Naive thymus-derived CD4-positive, alpha-beta T cell (primary cell): ENCODE results near the gene RRN3. TPM values are rescaled to one million over a fixed set of nuclear protein-coding genes. Genes with fewer than 3 reads are reported as not detected.
"Not testable (repeated sequence)": the region's sequence is repeated elsewhere in the genome, so short reads cannot be mapped to it uniquely, and the experiment has no call there.

Experiments
- ATAC-seq: fragments of 150-1000 bp; cut with Tn5 transposase; 2 replicates; pipeline ENCODE4 v1.10.0; 2021; ENCODE audit warnings: mild to moderate bottlenecking, moderate library complexity
- CTCF ChIA-PET: fragments of 350-600 bp; sonication (Branson Sonifier 250); formaldehyde crosslinking; loops from one replicate; lab custom pipeline; 2021; ENCODE audit warnings: antibody characterized with exemption; lab: Charles Lee
- POLR2A ChIA-PET: fragments of 350-600 bp; sonication (Branson Sonifier 250); formaldehyde crosslinking; loops from one replicate; lab custom pipeline; 2021; ENCODE audit warnings: antibody characterized with exemption, inconsistent platforms; lab: Charles Lee
- DNase-seq, 9 donors: peaks; one replicate each; pipeline versions ENCODE4 v3.0.0 to v3.0.0-alpha.2; 2020 to 2022; ENCODE audit warnings: mixed read lengths in 1 of 9
- H3K27ac ChIP-seq: one replicate; pipeline ENCODE4 v1.7.0; 2013; ENCODE audit warnings: mild to moderate bottlenecking, low read depth, low read length, moderate library complexity
- H3K27me3 ChIP-seq, 2 donors: one replicate each; pipeline ENCODE4 v1.7.0; 2013; ENCODE audit warnings: low read length in 2 of 2, mild to moderate bottlenecking in 2 of 2, moderate library complexity in 2 of 2; ENCODE audit not compliant: control insufficient read depth in 2 of 2, insufficient read depth in 2 of 2
- H3K36me3 ChIP-seq, 3 experiments: 1 replicate in 2 of 3; 2 replicates in 1 of 3; pipeline ENCODE4 v1.7.0; 2013; ENCODE audit warnings: low read length in 3 of 3, mild to moderate bottlenecking in 3 of 3, moderate library complexity in 1 of 3; ENCODE audit not compliant: insufficient read depth in 3 of 3, control insufficient read depth in 2 of 3
- H3K4me1 ChIP-seq, 2 donors: one replicate each; pipeline ENCODE4 v1.7.0; 2013; ENCODE audit warnings: low read length in 2 of 2, mild to moderate bottlenecking in 2 of 2, moderate library complexity in 1 of 2; ENCODE audit not compliant: control insufficient read depth in 2 of 2, insufficient read depth in 2 of 2
- H3K4me3 ChIP-seq: 2 replicates; pipeline ENCODE4 v1.7.0; 2013; ENCODE audit warnings: mild to moderate bottlenecking, low read length
- H3K9me3 ChIP-seq, 3 experiments: 1 replicate in 2 of 3; 2 replicates in 1 of 3; pipeline ENCODE4 v1.7.0; 2013; ENCODE audit warnings: low read length in 3 of 3; ENCODE audit not compliant: control insufficient read depth in 2 of 3
- H3K27ac Mint-ChIP-seq, 9 donors: one replicate each; pipeline ENCODE4 v1.8.0; 2020 to 2022; ENCODE audit warnings: mixed read lengths in 9 of 9, mild to moderate bottlenecking in 8 of 9, moderate library complexity in 5 of 9, inconsistent platforms in 2 of 9
- H3K27me3 Mint-ChIP-seq, 5 donors: one replicate each; pipeline ENCODE4 v1.8.0; 2021 to 2022; ENCODE audit warnings: mixed read lengths in 5 of 5, mild to moderate bottlenecking in 1 of 5
- H3K36me3 Mint-ChIP-seq, 5 donors: one replicate each; pipeline ENCODE4 v1.8.0; 2020 to 2022; ENCODE audit warnings: mixed read lengths in 5 of 5, mild to moderate bottlenecking in 3 of 5, inconsistent platforms in 1 of 5
- H3K4me1 Mint-ChIP-seq, 7 donors: one replicate each; pipeline ENCODE4 v1.8.0; 2020 to 2022; ENCODE audit warnings: mixed read lengths in 7 of 7, mild to moderate bottlenecking in 3 of 7, inconsistent platforms in 1 of 7
- H3K4me3 Mint-ChIP-seq, 10 donors: one replicate each; pipeline ENCODE4 v1.8.0; 2020 to 2022; ENCODE audit warnings: mild to moderate bottlenecking in 10 of 10, mixed read lengths in 10 of 10, moderate library complexity in 6 of 10, inconsistent platforms in 2 of 10
- H3K9me3 Mint-ChIP-seq, 11 donors: one replicate each; pipeline ENCODE4 v1.8.0; 2020 to 2022; ENCODE audit warnings: mixed read lengths in 11 of 11, mild to moderate bottlenecking in 4 of 11, inconsistent platforms in 1 of 11, moderate library complexity in 1 of 11
- intact Hi-C, 2 donors: fragments of 100-400 bp; cut with micrococcal nuclease; formaldehyde crosslinking; loops; one replicate each; pipeline ENCODE4 v1.15.1; 2023
- polyA plus RNA-seq, 2 donors: library from polyadenylated mRNA; unstranded; fragments of 300-500 nt; fragmentation: Illumina TruSeq; gene quantifications; one replicate each; pipeline ENCODE4 v1.2.3, GENCODE V29; 2021
- total RNA-seq, 6 experiments: library from RNA in 5 of 6; stranded (reverse) in 5 of 6; gene quantifications; 1 replicate in 5 of 6; 2 replicates in 1 of 6; pipeline ENCODE4 v1.2.3 and lab custom pipeline; 2021 to 2026

RRN3 gene
- total and polyA plus RNA-seq, 7 experiments from 2014 or later: 27.3 to 46.9 (median 36.5) TPM

- Histone ChIP-seq H3K36me3 (peaks cover 0 to 15% (median 0%) of the 10 kb centered on the region in 3 experiments), H3K4me1 (peaks cover 8 to 12% of the 10 kb centered on the region in 2 donors), H3K4me3 (no peak overlapping the region), H3K27me3 (no peaks in the 10 kb centered on the region), H3K27ac (no peak overlapping the region), H3K9me3 (no peaks in the 10 kb centered on the region)
- peaks cover 14 to 32% (median 27%) of the 10 kb centered on the region in 7 donors for H3K4me1 Mint-ChIP-seq
- ChIA-PET CTCF (no interaction called here), POLR2A (no interaction called here)
- intact Hi-C loops: no loop called here
- ATAC-seq (no peak), DNase-seq (no peak)
- H3K4me3 Mint-ChIP-seq: no peak overlapping the region
- peaks cover 0 to 1% (median 0%) of the 10 kb centered on the region in 11 donors for H3K9me3 Mint-ChIP-seq
- no peaks in the 10 kb centered on the region for H3K27me3 Mint-ChIP-seq
- H3K36me3 Mint-ChIP-seq: peaks cover 5 to 9% (median 7%) of the 10 kb centered on the region in 5 donors
- peak overlapping the region in 1 of 9 donors; percentile 49 for H3K27ac Mint-ChIP-seq
Observed at GRCh38 chr16:15051387-15051951, 42.6 kb downstream of the RRN3 start.

DNA sequence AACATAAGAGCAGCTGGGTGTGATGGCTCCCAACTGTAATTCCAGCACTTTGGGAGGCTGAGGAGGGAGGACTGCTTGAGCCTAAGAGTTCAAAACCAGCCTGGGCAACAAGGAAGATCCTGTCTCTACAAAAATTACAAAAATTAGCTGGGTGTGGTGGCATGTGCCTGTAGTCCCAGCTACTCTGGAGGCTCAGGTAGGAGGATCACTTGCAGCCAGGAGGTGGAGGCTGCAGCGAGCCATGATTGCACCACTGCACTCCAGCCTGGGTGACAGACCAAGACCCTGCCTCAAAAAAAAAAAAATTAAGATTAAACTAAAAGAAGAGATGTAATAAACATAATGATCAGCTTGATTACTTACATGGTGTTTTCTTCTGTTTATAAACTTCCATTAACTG, 43.6 kb downstream of the RRN3 start:
- H3K4me3 ChIP-seq, H3K9me3 ChIP-seq, ATAC-seq, H3K4me3 Mint-ChIP-seq, intact Hi-C loops, H3K9me3 Mint-ChIP-seq, H3K27me3 Mint-ChIP-seq, DNase-seq, H3K27ac ChIP-seq, H3K27ac Mint-ChIP-seq, H3K27me3 ChIP-seq: not testable (repeated sequence)
- POLR2A ChIA-PET: interaction anchor here (1.3 kb wide), 1 partner anchor 28 kb away, joined by 4 read pairs; no protein-coding TSS in a partner anchor
- Histone ChIP-seq H3K36me3 (peaks cover 0 to 20% (median 0%) of the 10 kb centered on the region in 3 experiments), H3K4me1 (peaks cover 8 to 12% of the 10 kb centered on the region in 2 donors)
- H3K36me3 Mint-ChIP-seq: peaks cover 5 to 17% (median 9%) of the 10 kb centered on the region in 5 donors
- CTCF ChIA-PET: interaction anchor here (0.6 kb wide), 1 partner anchor 14 kb away, joined by 3 read pairs; no protein-coding TSS in a partner anchor
- H3K4me1 Mint-ChIP-seq: peaks cover 14 to 32% (median 24%) of the 10 kb centered on the region in 7 donors

DNA sequence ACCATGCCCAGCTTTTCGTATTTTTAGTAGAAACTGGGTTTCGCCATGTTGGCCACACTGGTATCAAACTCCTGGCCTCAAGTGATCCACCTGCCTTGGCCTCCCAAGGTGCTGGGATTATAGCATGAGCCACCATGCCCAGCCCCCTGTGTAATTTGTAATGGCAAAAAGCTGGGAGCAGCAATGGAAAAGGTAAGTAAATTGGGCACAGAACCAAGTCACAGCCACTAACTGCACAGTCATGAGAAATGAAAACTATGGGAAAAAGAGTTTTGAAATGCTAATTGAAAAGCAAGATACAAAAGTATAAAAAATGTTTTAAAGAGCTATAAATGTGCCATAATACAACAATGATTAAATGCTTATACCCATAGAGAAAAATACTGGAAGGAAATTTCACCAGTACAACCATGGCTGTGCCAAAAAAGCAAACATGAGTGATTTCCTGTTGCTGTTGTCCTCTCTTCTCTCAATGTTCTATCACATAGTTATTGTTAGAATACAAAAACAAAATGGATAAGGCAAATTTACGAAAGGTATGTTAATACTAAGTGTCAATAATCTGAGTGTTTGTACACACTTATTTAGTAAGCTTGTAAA, 44.4 kb downstream of the RRN3 start:
- POLR2A ChIA-PET: interaction anchor here (1.3 kb wide), 1 partner anchor 27 kb away, joined by 4 read pairs; no protein-coding TSS in a partner anchor
- DNase-seq (no peak), ATAC-seq (no peak)
- H3K9me3 Mint-ChIP-seq: peaks cover 0 to 1% (median 0%) of the 10 kb centered on the region in 11 donors
- CTCF ChIA-PET: no interaction called here
- peaks cover 0 to 17% (median 0%) of the 10 kb centered on the region in 3 experiments for H3K36me3 ChIP-seq
- no peaks in the 10 kb centered on the region for H3K27me3 Mint-ChIP-seq
- peak overlapping the region in 1 of 9 donors; percentile 16 for H3K27ac Mint-ChIP-seq
- no peak overlapping the region for H3K4me3 ChIP-seq
- no peak overlapping the region for H3K4me3 Mint-ChIP-seq
- intact Hi-C loops: no loop called here
- H3K4me1 ChIP-seq: peaks cover 3 to 6% of the 10 kb centered on the region in 2 donors
- H3K27me3 ChIP-seq: no peaks in the 10 kb centered on the region
- H3K4me1 Mint-ChIP-seq: peaks cover 9 to 28% (median 19%) of the 10 kb centered on the region in 7 donors
- peaks cover 5 to 17% (median 9%) of the 10 kb centered on the region in 5 donors for H3K36me3 Mint-ChIP-seq
- no peak overlapping the region for H3K27ac ChIP-seq
- no peaks in the 10 kb centered on the region for H3K9me3 ChIP-seq

- no peak overlapping the region for H3K4me3 Mint-ChIP-seq
- H3K27ac Mint-ChIP-seq: peak overlapping the region in 3 of 9 donors; percentile 36 to 41 (median 40)
- Histone ChIP-seq H3K9me3 (no peaks in the 10 kb centered on the region), H3K4me1 (no peaks in the 10 kb centered on the region), H3K27ac (no peak overlapping the region), H3K36me3 (peaks cover 0 to 24% (median 0%) of the 10 kb centered on the region in 3 experiments), H3K4me3 (no peak overlapping the region), H3K27me3 (no peaks in the 10 kb centered on the region)
- H3K27me3 Mint-ChIP-seq: no peaks in the 10 kb centered on the region
- ATAC-seq: no peak
- H3K36me3 Mint-ChIP-seq: peaks cover 5 to 22% (median 13%) of the 10 kb centered on the region in 5 donors
- H3K4me1 Mint-ChIP-seq: peaks cover 2 to 16% (median 10%) of the 10 kb centered on the region in 7 donors
- POLR2A ChIA-PET: no interaction called here
- intact Hi-C loops: no loop called here
- H3K9me3 Mint-ChIP-seq: peaks cover 0 to 1% (median 0%) of the 10 kb centered on the region in 11 donors
- CTCF ChIA-PET: no interaction called here
- no peak for DNase-seq
Observed at GRCh38 chr16:15046692-15047376, 47.2 kb downstream of the RRN3 start.

DNA sequence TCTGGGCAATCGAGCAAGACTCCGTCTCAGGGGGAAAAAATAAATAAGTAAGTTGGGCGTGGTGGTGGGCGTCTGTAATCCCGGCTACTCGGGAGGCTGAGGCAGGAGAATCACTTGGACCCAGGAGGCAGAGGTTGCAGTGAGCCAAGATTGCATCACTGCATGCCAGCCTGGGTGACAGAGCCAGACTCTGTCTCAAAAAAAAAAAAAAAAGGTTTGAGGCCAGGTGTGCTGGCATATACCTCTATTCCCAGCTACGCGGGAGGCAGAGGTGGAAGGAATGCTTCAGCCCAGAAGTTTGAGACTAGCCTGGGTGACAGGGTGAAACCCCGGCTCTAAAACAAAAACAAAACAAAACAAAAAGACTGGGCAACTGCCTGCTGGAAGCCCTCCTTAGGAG, 48.8 kb downstream of the RRN3 start:
- H3K27ac ChIP-seq, H3K4me3 Mint-ChIP-seq, POLR2A ChIA-PET, H3K4me1 ChIP-seq, CTCF ChIA-PET, ATAC-seq, H3K9me3 ChIP-seq, H3K27me3 ChIP-seq, H3K4me3 ChIP-seq, intact Hi-C loops, H3K9me3 Mint-ChIP-seq, H3K27me3 Mint-ChIP-seq, DNase-seq, H3K4me1 Mint-ChIP-seq: not testable (repeated sequence)
- peak overlapping the region in 4 of 9 donors; percentile 19 to 38 (median 28) for H3K27ac Mint-ChIP-seq
- H3K36me3 ChIP-seq: peaks cover 0 to 37% (median 0%) of the 10 kb centered on the region in 3 experiments
- H3K36me3 Mint-ChIP-seq: peaks cover 5 to 25% (median 13%) of the 10 kb centered on the region in 5 donors

DNA sequence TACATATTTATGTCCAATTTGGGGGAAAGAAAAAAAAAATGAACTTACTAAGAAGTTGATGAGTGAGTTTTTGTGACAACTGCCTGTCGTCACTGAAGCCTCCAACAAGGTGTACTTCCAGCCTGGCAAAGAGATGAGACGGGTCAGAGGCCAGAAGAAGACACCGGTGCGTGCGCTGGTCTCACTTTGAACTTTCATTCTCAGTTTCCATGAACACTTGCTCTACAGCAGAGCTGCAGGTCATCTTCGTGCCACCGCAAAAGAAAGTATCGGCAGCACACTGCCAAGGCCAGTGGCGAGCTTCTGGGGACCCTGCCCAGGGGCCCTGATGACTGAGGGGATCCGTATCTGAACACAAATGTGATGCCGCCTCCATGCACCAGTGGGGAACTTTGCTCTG, 49.8 kb downstream of the RRN3 start:
- intact Hi-C loops: no loop called here
- no peak overlapping the region for H3K4me3 ChIP-seq
- H3K9me3 ChIP-seq: no peaks in the 10 kb centered on the region
- Mint-ChIP-seq H3K27me3 (no peaks in the 10 kb centered on the region), H3K4me3 (no peak overlapping the region), H3K36me3 (peaks cover 5 to 33% (median 16%) of the 10 kb centered on the region in 5 donors), H3K9me3 (peaks cover 0 to 1% (median 0%) of the 10 kb centered on the region in 11 donors), H3K4me1 (peaks cover 0 to 4% (median 2%) of the 10 kb centered on the region in 7 donors), H3K27ac (peak overlapping the region in 1 of 9 donors; percentile 12)
- H3K27ac ChIP-seq: no peak overlapping the region
- DNase-seq (no peak), ATAC-seq (no peak)
- no peaks in the 10 kb centered on the region for H3K27me3 ChIP-seq
- ChIA-PET CTCF (no interaction called here), POLR2A (interaction anchor here (1.3 kb wide), 1 partner anchor 9 kb away, joined by 4 read pairs; no protein-coding TSS in a partner anchor)
- no peaks in the 10 kb centered on the region for H3K4me1 ChIP-seq
- peaks cover 4 to 47% (median 5%) of the 10 kb centered on the region in 3 experiments for H3K36me3 ChIP-seq
